GM12873 (cell line): ENCODE data around the gene FBN2.

Source experiments
- TF ChIP-seq, protein P1 (sequence below): IDR thresholded peaks from 2 replicates; pipeline ENCODE4 v1.5.1; 2012; ENCODE audit warnings: low read depth, mild to moderate bottlenecking, moderate library complexity, low read length, control low read depth; ENCODE audit not compliant: insufficient read depth; ENCODE audit errors: missing control alignments

FBN2 gene

DNA sequence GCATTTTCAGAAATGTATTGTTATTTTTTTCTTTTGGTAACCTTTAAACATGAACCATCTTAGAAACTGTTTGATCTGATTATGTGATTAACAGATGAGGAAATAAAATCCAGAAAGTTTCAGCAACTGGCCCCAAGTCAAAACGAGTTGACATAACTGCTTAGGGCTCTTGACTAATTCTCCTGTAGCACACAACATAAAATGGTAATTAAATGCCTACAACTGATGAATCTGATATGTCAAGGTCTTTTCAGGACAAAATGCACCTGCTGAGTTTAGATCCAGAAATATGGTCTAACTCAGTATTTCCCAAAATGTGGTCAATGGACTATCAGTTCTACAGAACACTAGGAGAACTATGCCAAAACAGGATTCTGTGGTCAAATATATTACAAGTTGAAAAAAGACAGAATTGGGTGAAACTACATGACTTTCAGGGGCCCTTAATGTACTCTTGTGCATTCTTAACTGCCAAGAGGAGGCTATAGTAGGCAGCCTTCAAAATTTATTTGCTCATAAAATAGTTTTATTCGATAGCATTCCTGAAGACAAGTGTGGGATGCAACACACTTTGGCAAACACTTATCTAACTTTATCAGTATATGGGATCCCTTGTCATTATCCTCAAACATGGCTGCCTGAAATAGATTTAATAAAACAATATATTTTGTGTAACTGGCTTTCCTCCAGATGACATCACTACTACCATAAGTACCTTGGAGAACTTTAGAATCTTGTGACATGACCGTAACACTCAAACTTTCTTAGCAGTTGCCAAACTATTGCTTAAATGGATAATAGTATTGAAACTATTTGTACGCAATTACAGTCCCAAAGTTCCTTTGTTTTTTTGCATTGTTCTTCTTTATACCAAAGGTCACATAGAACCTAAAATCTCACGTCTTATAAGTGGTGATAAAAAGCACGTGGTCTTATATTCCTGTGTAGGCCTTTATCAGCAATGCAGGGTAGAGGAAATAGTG lies 59.4 kb downstream of the FBN2 start:
- TF ChIP-seq, protein P1, sequence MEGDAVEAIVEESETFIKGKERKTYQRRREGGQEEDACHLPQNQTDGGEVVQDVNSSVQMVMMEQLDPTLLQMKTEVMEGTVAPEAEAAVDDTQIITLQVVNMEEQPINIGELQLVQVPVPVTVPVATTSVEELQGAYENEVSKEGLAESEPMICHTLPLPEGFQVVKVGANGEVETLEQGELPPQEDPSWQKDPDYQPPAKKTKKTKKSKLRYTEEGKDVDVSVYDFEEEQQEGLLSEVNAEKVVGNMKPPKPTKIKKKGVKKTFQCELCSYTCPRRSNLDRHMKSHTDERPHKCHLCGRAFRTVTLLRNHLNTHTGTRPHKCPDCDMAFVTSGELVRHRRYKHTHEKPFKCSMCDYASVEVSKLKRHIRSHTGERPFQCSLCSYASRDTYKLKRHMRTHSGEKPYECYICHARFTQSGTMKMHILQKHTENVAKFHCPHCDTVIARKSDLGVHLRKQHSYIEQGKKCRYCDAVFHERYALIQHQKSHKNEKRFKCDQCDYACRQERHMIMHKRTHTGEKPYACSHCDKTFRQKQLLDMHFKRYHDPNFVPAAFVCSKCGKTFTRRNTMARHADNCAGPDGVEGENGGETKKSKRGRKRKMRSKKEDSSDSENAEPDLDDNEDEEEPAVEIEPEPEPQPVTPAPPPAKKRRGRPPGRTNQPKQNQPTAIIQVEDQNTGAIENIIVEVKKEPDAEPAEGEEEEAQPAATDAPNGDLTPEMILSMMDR, result no peak

DNA sequence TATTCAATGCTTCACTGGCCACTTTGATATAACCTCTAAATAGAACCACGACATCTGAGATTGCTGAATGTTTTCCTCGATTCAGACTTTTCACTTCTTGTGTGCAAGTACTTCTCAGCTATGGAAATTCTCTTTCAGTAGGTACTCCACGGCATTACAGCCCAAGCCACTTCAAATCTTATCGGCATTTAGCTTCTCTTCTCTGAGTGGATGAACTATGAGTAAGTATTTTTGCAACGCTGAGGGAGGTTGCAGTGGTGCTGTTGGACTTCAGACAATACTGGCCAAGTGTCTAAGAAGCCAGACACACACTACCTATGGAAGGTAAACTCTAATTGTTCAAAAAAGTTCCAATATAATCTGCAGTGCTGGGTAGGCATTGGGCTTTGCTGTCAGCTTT lies 60.1 kb downstream of the FBN2 start:
- TF ChIP-seq, protein P1, result no peak

DNA sequence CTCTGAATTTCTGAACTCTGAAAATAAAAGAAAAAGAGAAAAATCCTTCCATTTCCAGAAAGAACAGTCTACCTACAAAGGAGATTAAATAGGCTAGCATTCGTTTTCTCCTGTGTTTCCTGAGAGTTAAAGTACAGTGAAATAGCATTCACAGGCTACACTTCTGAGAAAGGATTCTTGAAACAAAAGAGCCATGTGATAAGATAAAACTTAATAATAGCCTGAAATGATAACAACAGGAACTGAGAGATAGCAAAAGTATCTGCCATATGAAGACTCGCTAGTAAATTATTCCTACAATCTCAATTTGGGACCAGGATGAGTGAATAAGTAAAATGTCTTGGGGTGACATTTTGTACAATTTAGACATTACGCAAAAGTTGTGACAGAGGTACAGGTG lies 62.4 kb downstream of the FBN2 start:
- TF ChIP-seq, protein P1, result no peak

DNA sequence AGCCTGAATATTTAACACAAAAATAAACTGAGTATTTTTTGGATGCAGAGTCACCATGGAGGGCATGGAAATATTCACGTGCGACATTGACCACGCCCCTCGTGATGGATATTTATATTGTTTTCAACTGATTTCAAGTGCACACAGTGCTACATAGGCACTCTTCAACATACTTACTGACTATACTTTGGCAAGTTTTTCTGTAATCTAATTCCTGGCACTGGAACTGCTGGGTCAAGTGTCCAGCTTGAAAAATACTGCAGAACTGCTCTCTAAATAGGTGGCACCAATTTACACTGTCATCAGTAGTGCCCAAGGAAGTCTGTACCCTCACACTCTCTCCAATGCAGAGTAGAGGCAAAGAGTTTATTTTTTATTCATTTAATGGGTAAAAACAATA lies 65.1 kb downstream of the FBN2 start:
- TF ChIP-seq, protein P1, result no peak

DNA sequence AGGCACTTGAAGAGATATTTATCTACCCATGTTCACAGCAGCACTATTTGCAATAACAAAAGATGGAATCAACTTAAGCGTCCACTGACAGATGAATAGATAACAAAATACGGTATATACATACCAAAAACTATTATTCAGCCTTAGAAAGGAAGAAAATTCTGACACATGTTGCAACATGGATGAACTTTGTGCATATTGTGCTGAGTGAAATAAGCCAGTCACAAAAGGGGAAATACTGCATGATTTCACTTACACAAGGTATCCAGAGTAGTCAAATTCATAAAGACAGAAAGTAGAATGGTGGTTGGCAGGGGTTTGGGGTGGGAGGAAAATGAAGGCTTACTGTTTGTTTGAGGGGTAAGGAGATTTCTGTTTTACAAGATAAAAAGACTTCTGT lies 66.0 kb downstream of the FBN2 start:
- TF ChIP-seq, protein P1, result no peak

DNA sequence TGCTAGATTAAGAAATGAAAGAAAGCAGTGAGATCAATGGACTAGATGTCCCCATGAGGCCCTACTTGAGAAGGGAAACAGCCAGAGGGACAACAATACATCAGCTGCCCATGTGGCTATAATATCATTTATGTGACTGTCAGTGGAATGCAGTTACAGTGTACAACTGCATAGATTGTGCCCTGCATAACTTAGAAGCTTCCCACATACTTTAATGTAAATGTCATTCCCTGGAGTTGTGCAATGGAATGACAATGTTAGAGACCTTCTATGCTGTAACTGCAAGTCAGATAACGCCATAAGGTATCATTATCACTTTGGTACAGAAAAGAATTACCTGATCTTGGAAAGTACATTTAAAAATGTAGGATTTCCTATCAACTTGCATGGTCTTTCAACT lies 67.4 kb downstream of the FBN2 start:
- TF ChIP-seq, protein P1, result no peak

DNA sequence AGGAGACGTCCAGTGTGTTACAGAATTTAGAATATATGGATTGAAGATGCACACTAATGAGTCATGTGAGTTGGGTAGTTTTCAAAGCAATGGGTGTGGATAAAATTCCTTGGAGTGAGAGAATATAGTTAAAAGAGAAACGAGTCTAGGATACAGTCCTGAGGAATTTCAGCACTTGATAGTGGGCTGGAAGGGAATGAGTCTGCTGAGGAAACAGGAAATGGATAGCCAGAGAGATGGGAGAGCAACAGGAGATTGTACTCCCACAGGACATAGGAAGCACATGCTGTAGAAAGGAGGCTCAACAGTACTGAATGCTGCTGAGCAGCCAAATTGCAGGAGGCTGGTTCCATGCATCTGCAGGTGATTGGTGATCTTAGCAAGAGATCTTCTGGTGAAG lies 68.1 kb downstream of the FBN2 start:
- TF ChIP-seq, protein P1, result no peak
